ENCODE measurements around the gene MGLL.

DNA sequence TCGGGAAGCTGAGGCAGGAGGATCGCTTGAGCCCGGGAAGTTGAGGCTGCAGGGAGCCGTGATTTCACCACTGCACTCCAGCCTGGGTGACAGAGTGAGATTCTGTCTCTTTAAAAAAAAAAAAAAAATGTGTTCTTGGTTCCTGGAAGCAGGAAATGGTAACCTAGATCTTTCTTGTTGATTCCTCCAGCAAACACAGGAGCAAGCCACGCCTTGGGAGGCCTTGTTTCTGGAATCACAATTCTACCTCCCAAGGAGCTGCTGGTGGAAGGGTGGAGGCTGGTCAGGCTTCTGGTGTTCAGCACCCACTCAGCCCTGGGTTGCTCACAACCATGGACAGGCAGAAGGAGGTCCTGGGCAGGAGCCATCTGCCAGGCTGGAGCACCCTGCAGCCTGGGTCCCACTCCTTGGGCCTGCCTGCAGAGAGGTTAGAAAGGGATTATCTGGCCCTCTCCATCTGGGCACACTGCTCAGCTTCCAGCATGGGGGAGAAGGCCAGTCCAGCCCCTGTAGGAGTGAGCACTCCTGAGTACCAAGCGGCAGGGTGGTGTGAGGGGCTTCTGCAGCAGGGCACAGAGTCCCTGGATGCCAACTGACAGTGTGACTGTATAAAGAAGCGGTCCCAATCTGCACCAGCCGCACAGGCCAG is 84.0 kb downstream of the MGLL start:
- TF ChIP-seq, protein P1, sequence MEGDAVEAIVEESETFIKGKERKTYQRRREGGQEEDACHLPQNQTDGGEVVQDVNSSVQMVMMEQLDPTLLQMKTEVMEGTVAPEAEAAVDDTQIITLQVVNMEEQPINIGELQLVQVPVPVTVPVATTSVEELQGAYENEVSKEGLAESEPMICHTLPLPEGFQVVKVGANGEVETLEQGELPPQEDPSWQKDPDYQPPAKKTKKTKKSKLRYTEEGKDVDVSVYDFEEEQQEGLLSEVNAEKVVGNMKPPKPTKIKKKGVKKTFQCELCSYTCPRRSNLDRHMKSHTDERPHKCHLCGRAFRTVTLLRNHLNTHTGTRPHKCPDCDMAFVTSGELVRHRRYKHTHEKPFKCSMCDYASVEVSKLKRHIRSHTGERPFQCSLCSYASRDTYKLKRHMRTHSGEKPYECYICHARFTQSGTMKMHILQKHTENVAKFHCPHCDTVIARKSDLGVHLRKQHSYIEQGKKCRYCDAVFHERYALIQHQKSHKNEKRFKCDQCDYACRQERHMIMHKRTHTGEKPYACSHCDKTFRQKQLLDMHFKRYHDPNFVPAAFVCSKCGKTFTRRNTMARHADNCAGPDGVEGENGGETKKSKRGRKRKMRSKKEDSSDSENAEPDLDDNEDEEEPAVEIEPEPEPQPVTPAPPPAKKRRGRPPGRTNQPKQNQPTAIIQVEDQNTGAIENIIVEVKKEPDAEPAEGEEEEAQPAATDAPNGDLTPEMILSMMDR (IDR thresholded peaks at IDR 0.05; ENCODE audit: low read depth, low read length, missing input control) = no peak
- TF ChIP-seq FOXA1 (IDR thresholded peaks at IDR 0.05) (no peak), SP1 (IDR thresholded peaks at IDR 0.05) (no peak), YY1 (IDR thresholded peaks at IDR 0.05) (no peak)
- TF ChIP-seq, protein P2, sequence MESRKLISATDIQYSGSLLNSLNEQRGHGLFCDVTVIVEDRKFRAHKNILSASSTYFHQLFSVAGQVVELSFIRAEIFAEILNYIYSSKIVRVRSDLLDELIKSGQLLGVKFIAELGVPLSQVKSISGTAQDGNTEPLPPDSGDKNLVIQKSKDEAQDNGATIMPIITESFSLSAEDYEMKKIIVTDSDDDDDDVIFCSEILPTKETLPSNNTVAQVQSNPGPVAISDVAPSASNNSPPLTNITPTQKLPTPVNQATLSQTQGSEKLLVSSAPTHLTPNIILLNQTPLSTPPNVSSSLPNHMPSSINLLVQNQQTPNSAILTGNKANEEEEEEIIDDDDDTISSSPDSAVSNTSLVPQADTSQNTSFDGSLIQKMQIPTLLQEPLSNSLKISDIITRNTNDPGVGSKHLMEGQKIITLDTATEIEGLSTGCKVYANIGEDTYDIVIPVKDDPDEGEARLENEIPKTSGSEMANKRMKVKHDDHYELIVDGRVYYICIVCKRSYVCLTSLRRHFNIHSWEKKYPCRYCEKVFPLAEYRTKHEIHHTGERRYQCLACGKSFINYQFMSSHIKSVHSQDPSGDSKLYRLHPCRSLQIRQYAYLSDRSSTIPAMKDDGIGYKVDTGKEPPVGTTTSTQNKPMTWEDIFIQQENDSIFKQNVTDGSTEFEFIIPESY (IDR thresholded peaks at IDR 0.05) = no peak
